Activated CD8-positive, alpha-beta T cell treated with anti-CD3 and anti-CD28 coated beads for 36 hours (primary cell): Measurements from ENCODE around the gene B3GAT3. TPM values are rescaled to one million over a fixed set of nuclear protein-coding genes. Genes with fewer than 3 reads are reported as not detected.

Experiments used
- ATAC-seq: fragments of 200-7000 bp; cut with Tn5 transposase; one replicate; pipeline ENCODE4 v1.10.0; 2021; ENCODE audit warnings: mild to moderate bottlenecking, moderate library complexity
- CTCF ChIA-PET: fragments of 350-600 bp; sonication (Branson Sonifier 250); formaldehyde crosslinking; loops from one replicate; lab custom pipeline; 2021; ENCODE audit warnings: antibody characterized with exemption; lab: Charles Lee
- POLR2A ChIA-PET: fragments of 350-600 bp; sonication (Branson Sonifier 250); formaldehyde crosslinking; loops from one replicate; lab custom pipeline; 2021; ENCODE audit warnings: antibody characterized with exemption; lab: Charles Lee
- DNase-seq: peaks from one replicate; pipeline ENCODE4 v3.0.0-alpha.2; 2020
- H3K27ac Mint-ChIP-seq: one replicate; pipeline ENCODE4 v1.8.0; 2021; ENCODE audit warnings: mild to moderate bottlenecking, mixed read lengths
- H3K27me3 Mint-ChIP-seq: one replicate; pipeline ENCODE4 v1.8.0; 2021; ENCODE audit warnings: mixed read lengths
- H3K36me3 Mint-ChIP-seq: one replicate; pipeline ENCODE4 v1.8.0; 2021; ENCODE audit warnings: low read depth, mixed read lengths
- H3K4me1 Mint-ChIP-seq: one replicate; pipeline ENCODE4 v1.8.0; 2021; ENCODE audit warnings: low read depth, mixed read lengths
- H3K4me3 Mint-ChIP-seq: one replicate; pipeline ENCODE4 v1.8.0; 2021; ENCODE audit warnings: mild to moderate bottlenecking, moderate library complexity, mixed read lengths
- H3K9me3 Mint-ChIP-seq: one replicate; pipeline ENCODE4 v1.8.0; 2021; ENCODE audit warnings: mixed read lengths
- intact Hi-C: fragments of 100-400 bp; cut with micrococcal nuclease; formaldehyde crosslinking; loops from one replicate; pipeline ENCODE4 v1.10.0; 2022
- total RNA-seq, 2 experiments: library from RNA; stranded (reverse); gene quantifications; one replicate each; pipeline ENCODE4 v1.2.3, GENCODE V29; 2021
- TF ChIP-seq, protein P1 (sequence below): fragments of 200-600 bp; IDR thresholded peaks from one replicate; pipeline ENCODE4 v1.8.0; 2022; ENCODE audit warnings: antibody characterized with exemption, mild to moderate bottlenecking

The B3GAT3 gene
- total RNA-seq, 2 experiments from 2014 or later: 59.1 to 61.4 TPM

DNA sequence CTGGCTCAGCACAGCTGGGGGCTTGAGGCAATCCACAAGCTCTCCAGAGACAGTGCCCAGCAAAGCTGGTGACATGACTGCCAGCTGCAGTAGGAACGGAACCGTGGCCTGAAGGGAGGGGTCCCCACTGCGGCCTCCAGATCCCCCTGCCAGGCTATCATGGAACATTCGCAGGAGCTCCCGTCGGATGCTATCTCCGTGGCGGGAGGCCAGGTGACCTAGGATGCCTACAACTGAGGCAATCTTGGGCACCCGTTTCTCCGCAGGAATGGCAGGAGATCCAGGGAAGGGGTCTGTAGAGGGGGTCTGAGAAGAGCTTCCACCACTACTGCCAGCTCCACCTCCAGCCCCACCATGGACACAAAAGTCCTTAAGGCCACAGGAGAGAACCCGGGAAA is 27.2 kb upstream of the B3GAT3 start:
- H3K27ac Mint-ChIP-seq: no peak overlapping the region
- CTCF ChIA-PET: interaction anchor here (1.1 to 1.4 kb wide), 4 partner anchors 16 to 254 kb away, joined by 3 to 4 read pairs (median 3); partner anchors contain the start of genes CSKMT and UQCC3
- H3K4me1 Mint-ChIP-seq: peaks cover 34% of the 10 kb centered on the region
- peaks cover 33% of the 10 kb centered on the region for H3K36me3 Mint-ChIP-seq
- intact Hi-C loops: loop anchor here (5.0 kb wide), 1 partner anchor 37 kb away; the partner anchor contains the start of genes EML3 and ROM1
- H3K27me3 Mint-ChIP-seq: no peaks in the 10 kb centered on the region
- no peak overlapping the region for H3K4me3 Mint-ChIP-seq
- POLR2A ChIA-PET: interaction anchor here (1.8 to 13.3 kb wide), 5 partner anchors 9 to 59 kb away, joined by 5 to 263 read pairs (median 8); partner anchors contain the start of genes BSCL2, C11orf98, CSKMT and GNG3
- no peak for DNase-seq
- no peaks in the 10 kb centered on the region for H3K9me3 Mint-ChIP-seq
- no peak for ATAC-seq
- TF ChIP-seq, protein P1, sequence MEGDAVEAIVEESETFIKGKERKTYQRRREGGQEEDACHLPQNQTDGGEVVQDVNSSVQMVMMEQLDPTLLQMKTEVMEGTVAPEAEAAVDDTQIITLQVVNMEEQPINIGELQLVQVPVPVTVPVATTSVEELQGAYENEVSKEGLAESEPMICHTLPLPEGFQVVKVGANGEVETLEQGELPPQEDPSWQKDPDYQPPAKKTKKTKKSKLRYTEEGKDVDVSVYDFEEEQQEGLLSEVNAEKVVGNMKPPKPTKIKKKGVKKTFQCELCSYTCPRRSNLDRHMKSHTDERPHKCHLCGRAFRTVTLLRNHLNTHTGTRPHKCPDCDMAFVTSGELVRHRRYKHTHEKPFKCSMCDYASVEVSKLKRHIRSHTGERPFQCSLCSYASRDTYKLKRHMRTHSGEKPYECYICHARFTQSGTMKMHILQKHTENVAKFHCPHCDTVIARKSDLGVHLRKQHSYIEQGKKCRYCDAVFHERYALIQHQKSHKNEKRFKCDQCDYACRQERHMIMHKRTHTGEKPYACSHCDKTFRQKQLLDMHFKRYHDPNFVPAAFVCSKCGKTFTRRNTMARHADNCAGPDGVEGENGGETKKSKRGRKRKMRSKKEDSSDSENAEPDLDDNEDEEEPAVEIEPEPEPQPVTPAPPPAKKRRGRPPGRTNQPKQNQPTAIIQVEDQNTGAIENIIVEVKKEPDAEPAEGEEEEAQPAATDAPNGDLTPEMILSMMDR: no peak

GRCh38 chr11:62648185-62648966 is 26.6 kb upstream of the B3GAT3 start:
- no peak for ATAC-seq
- H3K27me3 Mint-ChIP-seq: no peaks in the 10 kb centered on the region
- TF ChIP-seq, protein P1: no peak
- no peak overlapping the region for H3K27ac Mint-ChIP-seq
- intact Hi-C loops: loop anchor here (5.0 kb wide), 1 partner anchor 36 kb away; the partner anchor contains the start of genes EML3 and ROM1
- H3K4me1 Mint-ChIP-seq: peaks cover 31% of the 10 kb centered on the region
- no peaks in the 10 kb centered on the region for H3K9me3 Mint-ChIP-seq
- DNase-seq: no peak
- peaks cover 35% of the 10 kb centered on the region for H3K36me3 Mint-ChIP-seq
- H3K4me3 Mint-ChIP-seq: no peak overlapping the region
- CTCF ChIA-PET: interaction anchor here (1.1 to 1.4 kb wide), 5 partner anchors 17 to 253 kb away, joined by 3 to 4 read pairs (median 3); partner anchors contain the start of genes CSKMT and UQCC3
- POLR2A ChIA-PET: interaction anchor here (0.6 to 13.3 kb wide), 8 partner anchors 9 to 119 kb away, joined by 3 to 263 read pairs (median 6); partner anchors contain the start of genes BSCL2, C11orf98, CSKMT and GNG3

DNA sequence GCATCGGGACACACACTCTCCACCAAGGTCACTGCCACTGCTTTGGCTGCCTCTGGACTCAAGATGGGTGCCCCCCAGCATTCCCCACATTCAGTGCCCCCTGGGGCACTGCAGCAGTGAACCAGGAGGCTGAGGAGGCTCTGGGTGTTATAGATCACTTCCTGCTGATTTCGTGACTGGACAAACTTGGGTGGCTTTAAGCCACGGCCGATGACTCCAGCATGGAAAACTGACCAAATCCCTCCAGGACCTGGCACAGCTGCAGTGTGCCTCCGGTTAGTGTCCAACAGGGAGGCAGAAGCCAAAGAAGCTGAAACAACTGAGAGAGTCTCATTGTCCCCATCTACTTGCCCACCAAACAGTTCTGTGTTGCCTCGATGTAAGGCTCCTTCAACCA is 25.8 kb upstream of the B3GAT3 start:
- no peak overlapping the region for H3K4me3 Mint-ChIP-seq
- H3K27me3 Mint-ChIP-seq: no peaks in the 10 kb centered on the region
- ATAC-seq: no peak
- peaks cover 40% of the 10 kb centered on the region for H3K36me3 Mint-ChIP-seq
- ChIA-PET CTCF (interaction anchor here (1.1 to 1.4 kb wide), 3 partner anchors 18 to 253 kb away, joined by 3 to 4 read pairs (median 3); partner anchors contain the start of gene CSKMT), POLR2A (interaction anchor here (0.6 to 13.3 kb wide), 9 partner anchors 10 to 119 kb away, joined by 3 to 263 read pairs (median 5); partner anchors contain the start of genes BSCL2, C11orf98, CSKMT and GNG3)
- no peak for DNase-seq
- TF ChIP-seq, protein P1: no peak
- H3K27ac Mint-ChIP-seq: peak overlapping the region; percentile 57
- intact Hi-C loops: loop anchor here (5.0 kb wide), 1 partner anchor 35 kb away; the partner anchor contains the start of genes EML3 and ROM1
- no peaks in the 10 kb centered on the region for H3K9me3 Mint-ChIP-seq
- H3K4me1 Mint-ChIP-seq: peaks cover 33% of the 10 kb centered on the region

GRCh38 chr11:62646825-62647608 is 25.2 kb upstream of the B3GAT3 start:
- H3K27me3 Mint-ChIP-seq: no peaks in the 10 kb centered on the region
- H3K27ac Mint-ChIP-seq: peak overlapping the region; percentile 99
- peak overlapping the region; percentile 100 for H3K4me3 Mint-ChIP-seq
- no peaks in the 10 kb centered on the region for H3K9me3 Mint-ChIP-seq
- H3K36me3 Mint-ChIP-seq: peaks cover 39% of the 10 kb centered on the region
- intact Hi-C loops: loop anchor here (5.0 kb wide), 1 partner anchor 35 kb away; the partner anchor contains the start of genes EML3 and ROM1
- ChIA-PET POLR2A (interaction anchor here (1.4 to 13.3 kb wide), 10 partner anchors 8 to 208 kb away, joined by 4 to 263 read pairs (median 7); partner anchors contain the start of genes B3GAT3, C11orf98, CSKMT and LBHD1), CTCF (interaction anchor here (1.1 to 1.6 kb wide), 3 partner anchors 47 to 222 kb away, joined by 3 to 4 read pairs (median 3); partner anchors contain the start of gene ZBTB3)
- TF ChIP-seq, protein P1: no peak
- ATAC-seq: no peak
- no peak for DNase-seq
- H3K4me1 Mint-ChIP-seq: peaks cover 30% of the 10 kb centered on the region
